Aorta (tissue), 5 donors: ENCODE data around the gene SPEN. TPM values are rescaled to one million over a fixed set of nuclear protein-coding genes. Genes with fewer than 3 reads are reported as not detected.
"Not testable (repeated sequence)": the region's sequence is repeated elsewhere in the genome, so short reads cannot be mapped to it uniquely, and the experiment has no call there.

Experiments used
- ATAC-seq: fragments of 200-7000 bp; cut with Tn5 transposase; one replicate; pipeline ENCODE4 v1.9.1; 2022; ENCODE audit warnings: moderate library complexity; ENCODE audit not compliant: low FRiP score
- DNase-seq, 2 donors: peaks; one replicate each; pipeline ENCODE4 v3.0.0-alpha.2; 2020
- H3K27ac ChIP-seq, 2 donors: one replicate each; pipeline ENCODE4 v1.5.1; 2013; ENCODE audit warnings: low read length in 2 of 2, mild to moderate bottlenecking in 2 of 2, moderate library complexity in 2 of 2, control low read depth in 1 of 2, inconsistent platforms in 1 of 2, low read depth in 1 of 2
- H3K27me3 ChIP-seq, 2 donors: one replicate each; pipeline ENCODE4 v1.6.1; 2013; ENCODE audit warnings: control low read depth in 1 of 2, low read length in 1 of 2, mild to moderate bottlenecking in 1 of 2, moderate library complexity in 1 of 2; ENCODE audit not compliant: insufficient read depth in 2 of 2, control insufficient read depth in 1 of 2
- H3K36me3 ChIP-seq, 2 donors: one replicate each; pipeline ENCODE4 v1.6.1; 2013; ENCODE audit warnings: control low read depth in 1 of 2, low read length in 1 of 2, mild to moderate bottlenecking in 1 of 2; ENCODE audit not compliant: insufficient read depth in 2 of 2, control insufficient read depth in 1 of 2
- H3K4me1 ChIP-seq, 2 donors: one replicate each; pipeline ENCODE4 v1.6.1; 2013; ENCODE audit warnings: low read length in 2 of 2, control low read depth in 1 of 2, mild to moderate bottlenecking in 1 of 2, moderate library complexity in 1 of 2; ENCODE audit not compliant: insufficient read depth in 2 of 2, control insufficient read depth in 1 of 2
- H3K4me3 ChIP-seq, 2 donors: one replicate each; pipeline ENCODE4 v1.5.1; 2013; ENCODE audit warnings: low read length in 2 of 2, control low read depth in 1 of 2, mild to moderate bottlenecking in 1 of 2
- H3K9me3 ChIP-seq: one replicate; pipeline ENCODE4 v1.6.1; 2013; ENCODE audit warnings: mild to moderate bottlenecking, low read length; ENCODE audit not compliant: control insufficient read depth
- WGBS, 2 donors: extraction: QIAGEN DNeasy Blood & Tissue Kit; methylation state at CpG; one replicate each; pipeline ENCODE4 v1.1.7; 2013; 5-methylcytosine and 5-hydroxymethylcytosine counted together
- intact Hi-C, 2 donors: fragments of 100-400 bp; cut with DNase I; formaldehyde crosslinking; loops; one replicate each; pipeline versions ENCODE4 v1.14.2 to v1.15.0; 2022
- polyA plus RNA-seq, 2 donors: library from polyadenylated mRNA; stranded (reverse); fragments of 200-250 nt; gene quantifications; one replicate each; pipeline ENCODE4 v1.2.3, GENCODE V29; 2013
- total RNA-seq, 2 donors: library from RNA; stranded (reverse); fragmentation: NEBNext Ultra II Directional; extraction: Animal tissue kit (Norgen Biotek cat#: 25700); gene quantifications; one replicate each; pipeline ENCODE4 v1.2.1, GENCODE V29; 2021
- donor health status: healthy with polysubstance abuse.
- donor health status: Bipolar disorder and iron deficiency.
- donor health status: DM: no; HTN: no; CAD: no.
- donor health status: DM: no; HTN: no; CAD: no.
- donor health status: DM: yes; HTN: yes; CAD: no.

The SPEN gene
- total and polyA plus RNA-seq, 4 donors, result 19.8 to 102 (median 51.7) TPM

DNA sequence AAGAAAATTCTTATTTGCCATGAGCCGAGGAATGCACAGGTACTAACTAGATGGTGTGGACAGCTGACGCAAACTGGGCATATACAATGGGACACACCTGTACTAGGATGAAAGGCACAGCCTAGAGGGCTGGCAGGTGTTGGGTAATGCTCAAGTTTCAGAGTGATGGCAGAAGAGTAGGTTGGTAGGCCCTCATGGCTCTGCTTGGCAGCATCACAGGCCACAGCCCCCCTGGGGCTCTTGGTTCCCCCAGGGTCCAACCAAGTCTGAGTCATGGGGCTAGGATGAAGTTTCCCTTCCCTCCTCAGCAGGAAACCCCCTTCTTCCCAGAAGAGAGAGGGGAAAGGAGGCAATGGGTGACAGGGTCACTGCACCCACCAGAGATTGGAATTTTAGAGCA is 35.2 kb downstream of the SPEN start:
- Histone ChIP-seq H3K27me3 (no peaks in the 10 kb centered on the region), H3K27ac (peak overlapping the region in 1 of 2 donors; percentile 79), H3K36me3 (peaks cover 0 to 2% of the 10 kb centered on the region in 2 donors), H3K9me3 (no peaks in the 10 kb centered on the region), H3K4me1 (peaks cover 0 to 3% of the 10 kb centered on the region in 2 donors), H3K4me3 (no peak overlapping the region)
- intact Hi-C loops, result loop anchor here (5.0 kb wide), 1 partner anchor 35 kb away; the partner anchor contains the start of gene SPEN (in 2 of the 2)
- DNase-seq (no peak), ATAC-seq (no peak)
- 97 to 98% methylated on average over 2 of the region's 2 CpGs for WGBS, 2 donors

DNA sequence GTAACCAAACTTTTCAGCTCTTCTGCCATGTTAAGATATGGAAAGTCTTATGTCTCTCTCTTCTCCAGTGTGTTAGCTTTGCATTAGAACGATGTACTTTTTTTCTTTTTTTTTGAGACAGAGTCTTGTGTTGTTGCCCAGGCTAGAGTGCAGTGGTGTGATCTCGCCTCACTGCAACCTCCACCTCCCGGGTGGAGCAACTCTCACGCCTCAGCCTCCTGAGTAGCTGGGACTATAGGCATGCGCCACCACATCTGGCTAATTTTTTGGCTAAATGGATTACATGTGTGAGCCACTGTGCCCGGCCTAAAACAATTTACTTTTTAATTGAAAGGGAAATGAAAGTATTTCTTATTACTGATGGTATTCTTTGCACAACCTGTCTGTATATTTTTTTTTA is 35.8 kb downstream of the SPEN start:
- intact Hi-C loops, result loop anchor here (5.0 kb wide), 1 partner anchor 36 kb away; the partner anchor contains the start of gene SPEN (in 2 of the 2)
- DNase-seq (no peak), ATAC-seq (no peak)
- peaks cover 0 to 3% of the 10 kb centered on the region in 2 donors for H3K4me1 ChIP-seq
- 53 to 62% methylated on average over 6 of the region's 6 CpGs for WGBS, 2 donors
- H3K27ac ChIP-seq, result no peak overlapping the region
- peaks cover 0 to 2% of the 10 kb centered on the region in 2 donors for H3K36me3 ChIP-seq
- H3K9me3 ChIP-seq, result no peaks in the 10 kb centered on the region
- no peaks in the 10 kb centered on the region for H3K27me3 ChIP-seq
- H3K4me3 ChIP-seq, result no peak overlapping the region

DNA sequence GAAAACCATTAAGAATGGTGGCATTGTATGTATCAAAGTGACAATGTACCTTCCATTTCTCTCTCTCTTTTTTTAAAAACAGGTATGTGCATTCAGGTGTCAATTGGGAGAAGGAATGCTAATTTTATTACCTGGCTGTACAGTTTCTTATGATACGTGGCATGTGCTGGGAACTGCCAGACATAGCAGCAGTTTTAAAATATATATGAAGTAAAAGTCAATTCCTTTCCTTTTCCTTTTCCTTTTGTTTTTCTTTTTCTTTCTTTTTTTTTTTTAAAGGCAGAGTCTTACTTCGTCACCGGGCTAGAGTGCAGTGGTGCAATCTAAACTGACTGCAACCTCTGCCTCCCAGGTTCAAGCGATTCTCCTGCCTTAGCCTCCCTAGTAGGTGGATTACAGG is 37.0 kb downstream of the SPEN start:
- peaks cover 0 to 3% of the 10 kb centered on the region in 2 donors for H3K4me1 ChIP-seq
- ATAC-seq, result no peak
- intact Hi-C loops, result loop anchor here (5.0 kb wide), 1 partner anchor 37 kb away; the partner anchor contains the start of gene SPEN (in 2 of the 2)

DNA sequence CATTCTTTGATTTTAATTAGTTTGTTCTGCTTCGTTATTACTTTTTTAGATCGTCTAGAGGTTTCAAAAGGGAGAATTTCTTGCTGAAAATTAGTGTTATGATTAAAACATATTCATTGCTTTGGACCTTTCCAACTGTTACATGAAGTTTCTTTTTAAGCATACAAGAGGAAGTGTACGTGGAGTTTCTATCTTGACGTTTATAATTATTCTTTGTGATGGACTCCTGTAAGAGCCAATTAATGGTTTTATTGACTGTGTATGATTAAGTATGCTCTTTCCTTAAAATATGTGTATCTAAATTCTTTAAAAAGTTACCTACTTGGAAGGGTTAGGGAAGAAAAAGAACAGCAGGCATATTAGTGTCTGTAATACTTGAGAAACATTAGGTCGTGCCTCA is 37.8 kb downstream of the SPEN start:
- H3K4me3 ChIP-seq, result peak overlapping the region in 1 of 2 donors; percentile 24
- WGBS, 2 donors, result 9 to 15% methylated on average over 5 of the region's 5 CpGs
- no peak for ATAC-seq
- no peaks in the 10 kb centered on the region for H3K27me3 ChIP-seq
- intact Hi-C loops, result no loop called here
- H3K27ac ChIP-seq, result peak overlapping the region in 1 of 2 donors; percentile 51
- DNase-seq, result no peak
- no peaks in the 10 kb centered on the region for H3K9me3 ChIP-seq
- peaks cover 0 to 5% of the 10 kb centered on the region in 2 donors for H3K4me1 ChIP-seq
- peaks cover 0 to 2% of the 10 kb centered on the region in 2 donors for H3K36me3 ChIP-seq

More for the DNA sequence above, 37.0 kb downstream of the SPEN start:
- Histone ChIP-seq H3K4me3 (no peak overlapping the region), H3K27me3 (no peaks in the 10 kb centered on the region), H3K36me3 (peaks cover 0 to 2% of the 10 kb centered on the region in 2 donors), H3K9me3 (no peaks in the 10 kb centered on the region), H3K27ac (no peak overlapping the region)
- DNase-seq, result no peak
- WGBS, 2 donors, result 17 to 23% methylated on average over 4 of the region's 4 CpGs

DNA sequence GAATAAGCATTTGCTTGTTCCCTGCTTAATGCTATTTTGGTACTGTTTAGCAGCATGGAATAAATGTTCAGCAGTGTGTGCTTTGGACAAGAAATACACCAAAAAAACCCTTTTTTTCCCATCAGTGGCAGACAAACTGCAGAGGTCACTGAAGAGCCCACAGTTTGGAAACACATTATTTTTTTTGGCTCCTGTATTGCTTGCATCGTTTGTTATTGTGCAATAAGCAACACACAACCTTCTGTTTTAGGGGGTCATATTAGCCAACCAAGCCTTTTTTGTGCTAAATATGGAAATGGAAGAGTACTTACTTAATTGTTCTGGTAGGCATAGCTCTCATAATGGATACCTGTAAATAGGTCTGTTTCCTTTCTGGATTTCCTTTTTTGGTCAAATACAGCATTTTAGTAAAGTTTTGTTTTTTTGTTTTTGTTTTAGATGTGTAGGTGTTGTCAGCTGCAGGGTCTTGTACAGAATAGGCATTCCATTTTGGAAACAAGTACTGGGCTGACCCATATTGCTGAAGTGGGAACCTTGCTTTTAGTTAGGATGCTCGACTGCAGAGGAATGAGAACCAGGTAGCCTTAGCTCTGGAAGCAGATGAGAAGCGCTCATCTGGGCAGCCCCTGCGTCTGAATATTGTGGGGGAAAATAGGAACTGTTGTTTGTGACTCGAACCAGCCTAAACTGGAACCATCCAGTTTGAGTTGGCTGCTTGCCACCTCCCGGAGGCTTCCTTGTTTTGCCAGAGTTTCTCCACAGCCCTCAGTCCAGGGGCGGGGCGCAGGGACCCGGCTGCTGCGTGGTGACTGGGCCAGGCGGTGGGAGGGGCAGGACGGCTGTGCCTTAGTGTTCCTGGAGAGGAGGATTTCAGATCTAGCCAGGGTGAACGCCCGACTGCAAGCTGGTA is 38.4 kb downstream of the SPEN start:
- ATAC-seq (peak; percentile 97), DNase-seq (peak; percentile 99)
- intact Hi-C loops, result no loop called here
- Histone ChIP-seq H3K9me3 (no peaks in the 10 kb centered on the region), H3K36me3 (peaks cover 0 to 2% of the 10 kb centered on the region in 2 donors), H3K4me3 (peak overlapping the region; percentile 30 to 36), H3K27ac (peak overlapping the region; percentile 68 to 99), H3K27me3 (no peaks in the 10 kb centered on the region), H3K4me1 (peaks cover 5% of the 10 kb centered on the region in 2 donors)
- 1 to 2% methylated on average over 14 of the region's 14 CpGs for WGBS, 2 donors

DNA sequence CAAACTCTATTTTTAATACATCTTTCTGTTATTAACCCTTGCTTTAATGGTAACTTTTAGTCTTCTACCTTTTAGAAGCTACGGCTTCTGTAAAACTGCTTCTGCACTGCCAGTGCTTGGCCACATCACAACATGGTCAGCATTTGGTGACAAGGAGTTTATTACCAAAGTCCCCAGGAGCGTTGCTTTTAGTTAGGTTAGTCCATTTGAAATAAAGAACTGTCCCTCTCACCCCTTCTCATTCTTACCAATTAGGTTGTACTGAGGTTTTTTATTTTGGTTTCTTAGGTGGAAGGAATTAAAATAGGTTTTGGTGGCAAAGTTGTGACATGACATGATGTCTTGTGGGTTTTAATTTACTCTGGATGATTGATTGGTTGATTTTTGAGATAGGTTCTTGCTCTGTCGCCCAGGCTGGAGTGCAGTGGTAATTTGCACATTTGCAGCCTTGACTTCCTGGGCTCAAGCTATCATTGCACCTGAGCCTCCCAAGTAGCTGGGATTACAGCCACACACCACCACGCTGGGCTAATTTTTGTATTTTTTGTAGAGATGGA is 39.2 kb downstream of the SPEN start:
- ATAC-seq, result no peak
- WGBS, 2 donors, result 15 to 18% methylated on average over 4 of the region's 4 CpGs
- peaks cover 5% of the 10 kb centered on the region in 2 donors for H3K4me1 ChIP-seq
- peak overlapping the region; percentile 51 to 97 for H3K27ac ChIP-seq
- H3K36me3 ChIP-seq, result no peaks in the 10 kb centered on the region
- no peak for DNase-seq
- intact Hi-C loops, result no loop called here
- H3K9me3 ChIP-seq, result no peaks in the 10 kb centered on the region
- no peaks in the 10 kb centered on the region for H3K27me3 ChIP-seq
- H3K4me3 ChIP-seq, result peak overlapping the region; percentile 14 to 27

DNA sequence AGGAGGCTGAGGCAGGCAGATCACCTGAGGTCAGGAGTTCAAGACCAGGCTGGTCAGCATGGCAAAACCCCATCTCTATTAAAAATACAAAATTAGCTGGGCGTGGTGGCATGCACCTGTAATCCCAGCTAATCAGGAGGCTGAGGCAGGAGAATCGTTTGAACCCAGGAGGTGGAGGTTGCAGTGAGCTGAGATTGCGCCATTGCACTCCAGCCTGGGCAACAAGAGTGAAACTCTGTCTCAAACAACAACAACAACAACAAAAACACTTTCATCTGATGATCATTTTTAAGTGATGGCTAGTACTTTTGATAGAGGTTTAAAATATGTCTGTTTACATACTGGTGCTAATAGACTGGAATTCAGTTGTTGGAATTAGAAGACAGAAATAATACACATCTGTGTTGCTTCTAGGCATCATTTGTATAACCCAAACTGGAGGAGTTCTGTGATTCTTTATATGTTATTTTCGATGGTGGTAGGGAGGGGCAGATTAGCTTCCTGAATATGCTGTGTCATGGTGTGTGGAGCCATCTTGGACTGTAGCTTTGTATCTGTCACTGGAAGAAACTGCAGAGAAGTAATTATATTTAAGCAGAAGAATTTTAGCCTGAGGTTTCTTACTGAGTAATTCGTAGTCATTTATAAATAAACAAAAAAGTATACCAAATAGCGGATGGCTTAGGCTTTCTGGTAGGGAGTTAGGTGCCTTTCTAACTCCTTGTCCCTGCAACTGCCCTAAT is 45.5 kb downstream of the SPEN start:
- H3K27ac ChIP-seq, result peak overlapping the region; percentile 71 to 76
- H3K4me1 ChIP-seq, H3K4me3 ChIP-seq, H3K36me3 ChIP-seq, DNase-seq, H3K27me3 ChIP-seq, H3K9me3 ChIP-seq: not testable (repeated sequence)
- intact Hi-C loops, result loop anchor here (5.0 to 10.0 kb wide), 2 partner anchors 54 to 98 kb away; no protein-coding TSS in a partner anchor
- WGBS, 2 donors, result 55 to 60% methylated on average over 6 of the region's 6 CpGs
- peak; percentile 67 for ATAC-seq

DNA sequence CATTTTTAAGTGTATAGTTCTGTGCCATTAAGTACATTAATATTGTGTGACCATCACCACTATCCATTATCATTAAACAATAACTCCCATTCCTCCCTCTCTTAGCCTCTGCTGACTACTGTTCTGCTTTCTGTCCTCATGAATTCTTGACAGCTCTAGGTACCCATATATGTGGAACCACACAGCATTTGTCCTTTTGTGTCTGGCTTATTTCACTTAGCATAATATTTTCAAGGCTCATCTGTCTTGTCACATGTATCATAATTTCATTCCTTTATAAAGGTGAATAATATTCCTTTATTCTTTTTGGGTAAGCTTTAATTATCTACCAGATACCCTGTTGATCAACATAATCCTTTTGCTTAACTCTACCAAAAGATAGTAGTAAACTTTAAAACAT is 47.7 kb downstream of the SPEN start:
- no peak overlapping the region for H3K27ac ChIP-seq
- ATAC-seq, result no peak
- intact Hi-C loops, result loop anchor here in 1 of 2 donors (10.0 kb wide), 1 partner anchor 100 kb away; no protein-coding TSS in a partner anchor
- H3K9me3 ChIP-seq, result no peaks in the 10 kb centered on the region
- DNase-seq, result no peak
- no peak overlapping the region for H3K4me3 ChIP-seq
- no peaks in the 10 kb centered on the region for H3K27me3 ChIP-seq
- no peaks in the 10 kb centered on the region for H3K36me3 ChIP-seq
- H3K4me1 ChIP-seq, result peaks cover 2 to 5% of the 10 kb centered on the region in 2 donors
